SK-N-SH (cell line): ENCODE data around the gene ASB7. TPM values are rescaled to one million over a fixed set of nuclear protein-coding genes. Genes with fewer than 3 reads are reported as not detected.

Experiments used
- CTCF ChIA-PET: fragments of 300-600, 350-600 bp; formaldehyde crosslinking; extraction: SDS; loops from one replicate; lab custom pipeline; 2021; lab: Yijun Ruan, JAX
- POLR2A ChIA-PET: fragments of 350-600 bp; sonication (Branson Sonifier 250); formaldehyde crosslinking; extraction: SDS; loops from one replicate; lab custom pipeline; 2020; ENCODE audit warnings: antibody characterized with exemption, inconsistent platforms; lab: Yijun Ruan, JAX
- DNase-seq: peaks from one replicate; pipeline ENCODE4 v3.0.0; 2012
- H2AFZ ChIP-seq: fragments of 200-600 bp; sonication (generic); 2 replicates; pipeline ENCODE4 v1.8.1; 2016; ENCODE audit warnings: antibody characterized with exemption, mild to moderate bottlenecking, low read depth
- H3F3A ChIP-seq: fragments of 200-600 bp; sonication (generic); replicated peaks from 2 replicates; pipeline ENCODE3; 2016; ENCODE audit warnings: antibody characterized with exemption, mild to moderate bottlenecking; ENCODE audit not compliant: insufficient read depth
- H3K27ac ChIP-seq, 2 experiments: fragments of 200-500 bp in 1 of 2; fragments of 200-600 bp in 1 of 2; sonication (Bioruptor generic) in 1 of 2; sonication (generic), shearing (Covaris generic) in 1 of 2; 2 replicates each; pipeline versions ENCODE4 v1.5.1 to v1.6.1; 2014 to 2016; ENCODE audit warnings: low read depth in 2 of 2, inconsistent platforms in 1 of 2, low read length in 1 of 2, mild to moderate bottlenecking in 1 of 2, mixed read lengths in 1 of 2
- H3K27me3 ChIP-seq: fragments of 200-600 bp; sonication (generic), shearing (Covaris generic); 2 replicates; pipeline ENCODE4 v1.6.1; 2016; ENCODE audit warnings: mixed run types; ENCODE audit not compliant: insufficient read depth
- H3K36me3 ChIP-seq, 2 experiments: fragments of 200-500 bp in 1 of 2; fragments of 200-600 bp in 1 of 2; sonication (Bioruptor generic) in 1 of 2; sonication (generic) in 1 of 2; replicated peaks in 1 of 2; 2 replicates each; pipeline versions ENCODE3 to v1.5.1; 2014 to 2016; ENCODE audit warnings: low read length in 1 of 2, mild to moderate bottlenecking in 1 of 2; ENCODE audit not compliant: insufficient read depth in 2 of 2, control insufficient read depth in 1 of 2
- H3K4me1 ChIP-seq, 2 experiments: fragments of 200-500 bp in 1 of 2; fragments of 200-600 bp in 1 of 2; sonication (Bioruptor generic) in 1 of 2; sonication (generic), shearing (Covaris generic) in 1 of 2; 2 replicates each; pipeline versions ENCODE4 v1.5.1 to v1.6.1; 2014 to 2016; ENCODE audit warnings: low read depth in 1 of 2, low read length in 1 of 2, mixed run types in 1 of 2; ENCODE audit not compliant: insufficient read depth in 2 of 2, control insufficient read depth in 1 of 2
- H3K4me2 ChIP-seq: fragments of 200-600 bp; sonication (generic), shearing (Covaris generic); 2 replicates; pipeline ENCODE4 v1.6.1; 2017; ENCODE audit warnings: mixed run types
- H3K4me3 ChIP-seq, 2 experiments: fragments of 200-500 bp in 1 of 2; fragments of 200-600 bp in 1 of 2; sonication (Bioruptor generic) in 1 of 2; sonication (generic), shearing (Covaris generic) in 1 of 2; 2 replicates each; pipeline versions ENCODE4 v1.5.1 to v1.8.1; 2014 to 2016; ENCODE audit warnings: low read depth in 2 of 2, inconsistent platforms in 1 of 2, low read length in 1 of 2, mild to moderate bottlenecking in 1 of 2, mixed read lengths in 1 of 2, moderate library complexity in 1 of 2
- H3K79me2 ChIP-seq: fragments of 200-600 bp; sonication (generic); 2 replicates; pipeline ENCODE4 v1.8.1; 2017; ENCODE audit warnings: mild to moderate bottlenecking; ENCODE audit not compliant: insufficient read depth
- H3K9ac ChIP-seq: fragments of 200-600 bp; sonication (generic); 2 replicates; pipeline ENCODE4 v1.6.1; 2017; ENCODE audit warnings: mixed run types
- H3K9me2 ChIP-seq: fragments of 200-600 bp; sonication (generic); 2 replicates; pipeline ENCODE4 v1.6.1; 2017; ENCODE audit warnings: mixed run types
- H3K9me3 ChIP-seq: fragments of 200-600 bp; sonication (generic); 2 replicates; pipeline ENCODE4 v1.6.1; 2017; ENCODE audit warnings: mixed run types, mild to moderate bottlenecking, moderate library complexity
- H4K20me1 ChIP-seq: fragments of 200-600 bp; sonication (generic); 2 replicates; pipeline ENCODE4 v1.6.1; 2017; ENCODE audit warnings: mild to moderate bottlenecking, mixed run types; ENCODE audit not compliant: insufficient read depth
- CHD2 ChIP-seq: fragments of 150-350 bp; IDR thresholded peaks from 2 replicates; pipeline ENCODE4 v1.6.1; 2018; ENCODE audit warnings: low read length; ENCODE audit not compliant: partially characterized antibody
- CTCF ChIP-seq: fragments of 200-600 bp; sonication (generic); IDR thresholded peaks from 2 replicates; pipeline ENCODE4 v1.6.1; 2017; ENCODE audit warnings: antibody characterized with exemption, mild to moderate bottlenecking, moderate library complexity
- ELF1 ChIP-seq: IDR thresholded peaks from 2 replicates; pipeline ENCODE4 v1.4.0; 2012
- FOSL2 ChIP-seq: IDR thresholded peaks from 2 replicates; pipeline ENCODE4 v1.4.0; 2012; ENCODE audit warnings: low read depth, mild to moderate bottlenecking, moderate library complexity, borderline replicate concordance
- GABPA ChIP-seq: IDR thresholded peaks from 2 replicates; pipeline ENCODE4 v1.4.0; 2012; ENCODE audit warnings: low read depth, mild to moderate bottlenecking
- POLR2AphosphoS5 ChIP-seq: IDR thresholded peaks from 2 replicates; pipeline ENCODE4 v1.6.1; 2012; ENCODE audit warnings: low read depth, low read length
- SMC3 ChIP-seq: IDR thresholded peaks from 2 replicates; pipeline ENCODE4 v1.6.1; 2012; ENCODE audit warnings: low read depth, low read length, improper control_type of control experiment
- YY1 ChIP-seq: IDR thresholded peaks from 2 replicates; pipeline ENCODE4 v1.4.0; 2012; ENCODE audit warnings: low read depth, mild to moderate bottlenecking
- ZBTB33 ChIP-seq: IDR thresholded peaks from 2 replicates; pipeline ENCODE4 v1.4.0; 2012; ENCODE audit warnings: low read depth, borderline replicate concordance
- WGBS: methylation state at CpG from one replicate; pipeline ENCODE4 v1.1.6; 2017; ENCODE audit warnings: low lambda C conversion rate; 5-methylcytosine and 5-hydroxymethylcytosine counted together
- polyA plus RNA-seq, 3 experiments: library from polyadenylated mRNA; depleted of rRNA; stranded (reverse); fragments of >200 nt; gene quantifications; 2 replicates each; pipeline ENCODE4 v1.2.3, GENCODE V29; 2012
- TF ChIP-seq, protein P1 (sequence below): IDR thresholded peaks from 2 replicates; pipeline ENCODE4 v1.4.0; 2012; ENCODE audit warnings: low read depth, borderline replicate concordance
- TF ChIP-seq, protein P2 (sequence below): IDR thresholded peaks from 2 replicates; pipeline ENCODE4; 2012
- TF ChIP-seq, protein P3 (sequence below): fragments of 150-350 bp; IDR thresholded peaks from 2 replicates; pipeline ENCODE4 v1.6.1; 2016; ENCODE audit warnings: mild to moderate bottlenecking, low read depth, low read length

The ASB7 gene
- polyA plus RNA-seq, 1 of the 3 experiments (the other 2 are of a cell fraction): 6.1 TPM

DNA sequence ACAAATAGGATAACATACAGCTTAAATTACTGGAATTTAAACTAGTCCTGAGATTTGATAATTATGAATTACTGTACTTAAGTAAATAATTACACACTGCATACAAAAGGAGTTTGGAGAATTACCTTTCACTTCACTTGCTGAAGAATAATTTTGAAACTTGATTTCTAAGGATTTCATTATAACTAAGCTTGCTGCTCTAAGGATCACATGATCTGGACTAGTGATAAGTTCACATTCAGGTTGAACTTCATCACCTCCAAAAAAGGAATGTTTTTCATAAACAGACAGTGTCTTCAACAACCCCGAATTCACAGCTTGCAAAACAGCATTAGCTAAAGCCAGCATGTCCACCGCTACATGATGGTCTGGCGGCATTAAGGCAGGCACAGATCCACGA, 28.9 kb upstream of the ASB7 start (continued):
- TF ChIP-seq CTCF: no peak
- TF ChIP-seq ELF1: no peak
- TF ChIP-seq, protein P1, sequence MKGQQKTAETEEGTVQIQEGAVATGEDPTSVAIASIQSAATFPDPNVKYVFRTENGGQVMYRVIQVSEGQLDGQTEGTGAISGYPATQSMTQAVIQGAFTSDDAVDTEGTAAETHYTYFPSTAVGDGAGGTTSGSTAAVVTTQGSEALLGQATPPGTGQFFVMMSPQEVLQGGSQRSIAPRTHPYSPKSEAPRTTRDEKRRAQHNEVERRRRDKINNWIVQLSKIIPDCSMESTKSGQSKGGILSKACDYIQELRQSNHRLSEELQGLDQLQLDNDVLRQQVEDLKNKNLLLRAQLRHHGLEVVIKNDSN: no peak
- no peak for TF ChIP-seq YY1
- TF ChIP-seq, protein P2, sequence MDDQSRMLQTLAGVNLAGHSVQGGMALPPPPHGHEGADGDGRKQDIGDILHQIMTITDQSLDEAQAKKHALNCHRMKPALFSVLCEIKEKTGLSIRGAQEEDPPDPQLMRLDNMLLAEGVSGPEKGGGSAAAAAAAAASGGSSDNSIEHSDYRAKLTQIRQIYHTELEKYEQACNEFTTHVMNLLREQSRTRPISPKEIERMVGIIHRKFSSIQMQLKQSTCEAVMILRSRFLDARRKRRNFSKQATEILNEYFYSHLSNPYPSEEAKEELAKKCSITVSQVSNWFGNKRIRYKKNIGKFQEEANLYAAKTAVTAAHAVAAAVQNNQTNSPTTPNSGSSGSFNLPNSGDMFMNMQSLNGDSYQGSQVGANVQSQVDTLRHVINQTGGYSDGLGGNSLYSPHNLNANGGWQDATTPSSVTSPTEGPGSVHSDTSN: no peak
- TF ChIP-seq, protein P3, sequence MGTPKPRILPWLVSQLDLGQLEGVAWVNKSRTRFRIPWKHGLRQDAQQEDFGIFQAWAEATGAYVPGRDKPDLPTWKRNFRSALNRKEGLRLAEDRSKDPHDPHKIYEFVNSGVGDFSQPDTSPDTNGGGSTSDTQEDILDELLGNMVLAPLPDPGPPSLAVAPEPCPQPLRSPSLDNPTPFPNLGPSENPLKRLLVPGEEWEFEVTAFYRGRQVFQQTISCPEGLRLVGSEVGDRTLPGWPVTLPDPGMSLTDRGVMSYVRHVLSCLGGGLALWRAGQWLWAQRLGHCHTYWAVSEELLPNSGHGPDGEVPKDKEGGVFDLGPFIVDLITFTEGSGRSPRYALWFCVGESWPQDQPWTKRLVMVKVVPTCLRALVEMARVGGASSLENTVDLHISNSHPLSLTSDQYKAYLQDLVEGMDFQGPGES: no peak
- no peak for TF ChIP-seq SMC3
- TF ChIP-seq FOSL2: no peak
- TF ChIP-seq CHD2: no peak
- TF ChIP-seq POLR2AphosphoS5: no peak
- no peak for TF ChIP-seq GABPA

DNA sequence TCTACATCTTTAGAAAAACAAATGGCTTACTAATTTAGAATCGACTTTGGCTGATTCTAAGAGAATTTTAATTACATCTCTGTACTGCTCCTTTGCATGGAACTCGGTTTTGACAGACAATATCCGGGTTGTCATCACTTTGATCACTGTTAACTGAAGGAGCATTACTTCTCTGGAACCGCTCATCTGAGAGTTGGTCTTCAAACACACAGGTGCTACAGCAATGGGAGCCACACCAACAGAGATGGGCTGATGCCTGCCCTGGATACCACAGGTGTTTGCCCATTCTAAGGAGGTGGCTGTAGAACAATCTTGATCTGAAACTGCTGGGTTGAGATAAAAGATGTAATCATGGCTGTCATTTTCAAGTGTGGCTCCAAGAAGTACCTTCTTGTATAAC, 22.0 kb upstream of the ASB7 start:
- no peaks in the 10 kb centered on the region for H3K4me1 ChIP-seq
- peaks cover 16% of the 10 kb centered on the region for H3F3A ChIP-seq
- no peak for TF ChIP-seq ZBTB33
- no peak overlapping the region for H3K4me3 ChIP-seq
- no peak overlapping the region for H3K9ac ChIP-seq
- no peak overlapping the region for H3K27ac ChIP-seq
- no peak for DNase-seq
- H3K27me3 ChIP-seq: no peaks in the 10 kb centered on the region
- H3K9me2 ChIP-seq: no peaks in the 10 kb centered on the region
- POLR2A ChIA-PET: no interaction called here
- H2AFZ ChIP-seq: no peak overlapping the region
- CTCF ChIA-PET: interaction anchor here (1.0 kb wide), 1 partner anchor 230 kb away, joined by 4 read pairs; no protein-coding TSS in a partner anchor
- H3K36me3 ChIP-seq: peaks cover 5 to 9% of the 10 kb centered on the region in 2 experiments
- H4K20me1 ChIP-seq: no peaks in the 10 kb centered on the region
- peaks cover 5% of the 10 kb centered on the region; the same call in 1 of the 2 replicates for H3K79me2 ChIP-seq
- 72% methylated on average over 4 of the region's 4 CpGs for WGBS
- H3K9me3 ChIP-seq: no peaks in the 10 kb centered on the region
- no peak overlapping the region for H3K4me2 ChIP-seq
